Pancreas (tissue), 10 donors: ENCODE results near the gene PGM5. TPM values are rescaled to one million over a fixed set of nuclear protein-coding genes. Genes with fewer than 3 reads are reported as not detected.

Experiments used
- ATAC-seq, 4 donors: fragments of 200-7000 bp; cut with Tn5 transposase; one replicate each; pipeline versions ENCODE4 v1.8.0 to v1.9.1; 2020; ENCODE audit warnings: mild to moderate bottlenecking in 4 of 4, moderate library complexity in 4 of 4
- DNase-seq, 6 donors: peaks; one replicate each; pipeline ENCODE4 v3.0.0-alpha.2; 2020
- FAIRE-seq: peaks from 2 replicates; lab custom pipeline; 2012; peaks lifted over from hg19 to GRCh38; lab: Jason Lieb, UNC
- H3K27ac ChIP-seq, 4 donors: fragments of 200-600 bp; sonication (generic); 1 replicate in 3 of 4; 2 replicates in 1 of 4; pipeline versions ENCODE4 v1.5.0 to v1.8.0; 2020
- H3K27me3 ChIP-seq, 4 donors: fragments of 200-600 bp; one replicate each; pipeline ENCODE4 v1.8.0; 2021
- H3K36me3 ChIP-seq, 3 donors: fragments of 200-600 bp; sonication (generic) in 1 of 3; one replicate each; pipeline versions ENCODE4 v1.5.0 to v1.8.0; 2020 to 2021
- H3K4me1 ChIP-seq, 3 donors: fragments of 200-600 bp; one replicate each; pipeline ENCODE4 v1.8.0; 2021
- H3K4me3 ChIP-seq, 4 donors: fragments of 200-600 bp; sonication (generic) in 2 of 4; one replicate each; pipeline versions ENCODE4 v1.5.0 to v1.8.0; 2020 to 2021
- H3K9me3 ChIP-seq, 4 donors: fragments of 200-600 bp; one replicate each; pipeline ENCODE4 v1.8.0; 2021
- CTCF ChIP-seq, 4 donors: fragments of 200-600 bp; sonication (generic) in 3 of 4; IDR thresholded peaks; one replicate each; pipeline versions ENCODE4 v1.5.0 to v1.8.0; 2021; ENCODE audit warnings: antibody characterized with exemption in 4 of 4
- WGBS, 2 donors: extraction: QIAGEN DNeasy Blood & Tissue Kit; methylation state at CpG; one replicate each; pipeline ENCODE4 v1.1.7; 2013; 5-methylcytosine and 5-hydroxymethylcytosine counted together
- intact Hi-C, 3 donors: fragments of 100-400 bp; cut with DNase I; formaldehyde crosslinking; loops; one replicate each; pipeline versions ENCODE4 v1.11.1 to v1.14.2; 2022
- polyA plus RNA-seq, 2 donors: library from polyadenylated mRNA; stranded (reverse); fragments of 200-250 nt; gene quantifications; one replicate each; pipeline ENCODE4 v1.2.3, GENCODE V29; 2013
- total RNA-seq, 6 donors: library from RNA; stranded (reverse); fragmentation: NEBNext Ultra II Directional in 4 of 6; extraction: Animal tissue kit (Norgen Biotek cat#: 25700) in 4 of 6; gene quantifications; one replicate each; pipeline versions ENCODE4 v1.2.1 to v1.2.4, GENCODE V29; 2021 to 2023
- donor health status: healthy with polysubstance abuse.
- donor health status: DM: no; HTN: no; CAD: no; lungs with moderate emphysema.
- donor health status: DM: no; HTN: no; CAD: no.
- donor health status: control.
- donor health status: control.
- donor health status: Bipolar disorder and iron deficiency.
- donor health status: DM: yes; HTN: yes; CAD: no.
- donor health status: DM: no; HTN: no; CAD: no.
- donor health status: DM: no; HTN: no; CAD: no.
- donor health status: DM: yes; HTN: yes; CAD: no.

The PGM5 gene
- total and polyA plus RNA-seq, 8 donors: 1.9 to 4.6 (median 2.3) TPM

GRCh38 chr9:68513385-68513784 lies 157.0 kb downstream of the PGM5 start:
- DNase-seq: no peak
- ATAC-seq: no peak
- H3K36me3 ChIP-seq: no peaks in the 10 kb centered on the region
- no peaks in the 10 kb centered on the region for H3K4me1 ChIP-seq
- 71 to 73% methylated on average over 3 of the region's 3 CpGs for WGBS, 2 donors
- intact Hi-C loops: no loop called here
- H3K4me3 ChIP-seq: no peak overlapping the region
- H3K27me3 ChIP-seq: no peaks in the 10 kb centered on the region
- no peak overlapping the region for H3K27ac ChIP-seq
- no peak for FAIRE-seq
- TF ChIP-seq CTCF (IDR thresholded peaks at IDR 0.05): no peak
- no peaks in the 10 kb centered on the region for H3K9me3 ChIP-seq

GRCh38 chr9:68513981-68514380 lies 157.6 kb downstream of the PGM5 start:
- TF ChIP-seq CTCF (IDR thresholded peaks at IDR 0.05): no peak
- FAIRE-seq (no peak), DNase-seq (no peak), ATAC-seq (no peak)
- H3K27me3 ChIP-seq: no peaks in the 10 kb centered on the region
- WGBS, 2 donors: 82 to 91% methylated on average over 4 of the region's 4 CpGs
- no peak overlapping the region for H3K4me3 ChIP-seq
- H3K36me3 ChIP-seq: no peaks in the 10 kb centered on the region
- H3K27ac ChIP-seq: no peak overlapping the region
- intact Hi-C loops: no loop called here
- no peaks in the 10 kb centered on the region for H3K4me1 ChIP-seq
- H3K9me3 ChIP-seq: no peaks in the 10 kb centered on the region

GRCh38 chr9:68515326-68516017 lies 159.1 kb downstream of the PGM5 start:
- no peaks in the 10 kb centered on the region for H3K36me3 ChIP-seq
- H3K4me1 ChIP-seq: no peaks in the 10 kb centered on the region
- no peak for TF ChIP-seq CTCF (IDR thresholded peaks at IDR 0.05)
- H3K9me3 ChIP-seq: no peaks in the 10 kb centered on the region
- WGBS, 2 donors: 83 to 87% methylated on average over 4 of the region's 4 CpGs
- intact Hi-C loops: no loop called here
- no peak overlapping the region for H3K27ac ChIP-seq
- no peaks in the 10 kb centered on the region for H3K27me3 ChIP-seq
- no peak overlapping the region for H3K4me3 ChIP-seq
- no peak for FAIRE-seq
- no peak for DNase-seq
- no peak for ATAC-seq

- DNase-seq (no peak), FAIRE-seq (no peak), ATAC-seq (peak in 2 of 4 donors; percentile 26 to 29)
- Histone ChIP-seq H3K36me3 (no peaks in the 10 kb centered on the region), H3K27me3 (no peaks in the 10 kb centered on the region), H3K27ac (no peak overlapping the region), H3K4me1 (no peaks in the 10 kb centered on the region), H3K4me3 (no peak overlapping the region), H3K9me3 (no peaks in the 10 kb centered on the region)
- 53 to 61% methylated on average over 4 of the region's 4 CpGs for WGBS, 2 donors
- intact Hi-C loops: no loop called here
- TF ChIP-seq CTCF (IDR thresholded peaks at IDR 0.05): no peak
Measured at GRCh38 chr9:68522131-68522530, 165.7 kb downstream of the PGM5 start.

GRCh38 chr9:68522954-68523353 lies 166.5 kb downstream of the PGM5 start:
- intact Hi-C loops: no loop called here
- WGBS, 2 donors: 54 to 63% methylated on average over 3 of the region's 3 CpGs
- no peaks in the 10 kb centered on the region for H3K27me3 ChIP-seq
- DNase-seq: no peak
- H3K4me1 ChIP-seq: no peaks in the 10 kb centered on the region
- no peaks in the 10 kb centered on the region for H3K36me3 ChIP-seq
- H3K9me3 ChIP-seq: no peaks in the 10 kb centered on the region
- H3K4me3 ChIP-seq: no peak overlapping the region
- no peak for TF ChIP-seq CTCF (IDR thresholded peaks at IDR 0.05)
- no peak for FAIRE-seq
- H3K27ac ChIP-seq: no peak overlapping the region
- no peak for ATAC-seq
